IMR-90 (cell line): ENCODE results near the gene ALOXE3. TPM values are rescaled to one million over a fixed set of nuclear protein-coding genes. Genes with fewer than 3 reads are reported as not detected.

Source experiments
- ATAC-seq: fragments of 200-7000 bp; cut with Tn5 transposase; 2 replicates; pipeline ENCODE4 v1.9.1; 2020; ENCODE audit warnings: low read depth, mild to moderate bottlenecking, moderate library complexity
- Bru-seq: library from RNA; stranded (reverse); fragments of 400-500 nt; gene quantifications from one replicate; lab custom pipeline; 2021; lab: Mats Ljungman, UMichigan
- BruChase-seq, 2 experiments: library from RNA; stranded (reverse); fragments of 400-500 nt; gene quantifications; one replicate each; lab custom pipeline; 2021; lab: Mats Ljungman, UMichigan
- BruUV-seq: library from RNA; stranded (reverse); fragments of 400-500 nt; replicated peaks from 2 replicates; lab custom pipeline; 2021; lab: Mats Ljungman, UMichigan
- CTCF ChIA-PET: fragments of 300-600 bp; formaldehyde crosslinking; extraction: SDS; loops from one replicate; lab custom pipeline; 2021; ENCODE audit warnings: antibody characterized with exemption; lab: Yijun Ruan, JAX
- POLR2A ChIA-PET: fragments of 300-600 bp; sonication (Branson Sonifier 250); formaldehyde crosslinking; loops from one replicate; lab custom pipeline; 2022; ENCODE audit warnings: antibody characterized with exemption; ENCODE audit not compliant: unreplicated experiment; lab: Charles Lee
- DNase-seq: peaks from one replicate; pipeline ENCODE4 v3.0.0; 2013
- H2AFZ ChIP-seq: replicated peaks from 2 replicates; pipeline ENCODE3; 2013; ENCODE audit warnings: low read length, mild to moderate bottlenecking; ENCODE audit not compliant: poor library complexity
- H2AK5ac ChIP-seq: 2 replicates; pipeline ENCODE4 v1.6.1; 2013; ENCODE audit warnings: low read depth, low read length, inconsistent platforms
- H2AK9ac ChIP-seq: replicated peaks from 2 replicates; pipeline ENCODE3; 2013; ENCODE audit warnings: mild to moderate bottlenecking, low read depth, low read length, moderate library complexity; ENCODE audit not compliant: poor library complexity
- H2BK120ac ChIP-seq: 2 replicates; pipeline ENCODE4 v1.6.1; 2013; ENCODE audit warnings: low read depth, low read length, inconsistent platforms
- H2BK15ac ChIP-seq: 3 replicates; pipeline ENCODE4 v1.6.1; 2013; ENCODE audit warnings: low read depth, low read length, inconsistent platforms
- H2BK20ac ChIP-seq: 2 replicates; pipeline ENCODE4 v1.6.1; 2013; ENCODE audit warnings: low read depth, mild to moderate bottlenecking, inconsistent platforms, low read length, moderate library complexity
- H2BK5ac ChIP-seq: 2 replicates; pipeline ENCODE4 v1.6.1; 2013; ENCODE audit warnings: mild to moderate bottlenecking, low read depth, low read length, inconsistent platforms; ENCODE audit not compliant: poor library complexity, severe bottlenecking
- H3K14ac ChIP-seq: replicated peaks from 2 replicates; pipeline ENCODE4 v1.6.1; 2013; ENCODE audit warnings: low read depth, low read length, inconsistent platforms
- H3K18ac ChIP-seq: 2 replicates; pipeline ENCODE4 v1.6.1; 2013; ENCODE audit warnings: low read depth, low read length, control low read depth
- H3K23ac ChIP-seq: 2 replicates; pipeline ENCODE4 v1.6.1; 2013; ENCODE audit warnings: low read depth, low read length, inconsistent platforms
- H3K27ac ChIP-seq: 2 replicates; pipeline ENCODE4 v1.5.1; 2013; ENCODE audit warnings: mild to moderate bottlenecking, control low read depth, low read length; ENCODE audit not compliant: insufficient read depth
- H3K27me3 ChIP-seq: 2 replicates; pipeline ENCODE4 v1.6.1; 2013; ENCODE audit warnings: low read length; ENCODE audit not compliant: control insufficient read depth, insufficient read depth
- H3K36me3 ChIP-seq: 2 replicates; pipeline ENCODE4 v1.6.1; 2013; ENCODE audit warnings: low read length, mixed read lengths; ENCODE audit not compliant: control insufficient read depth, insufficient read depth
- H3K4ac ChIP-seq: 2 replicates; pipeline ENCODE4 v1.6.1; 2013; ENCODE audit warnings: low read depth, low read length, inconsistent platforms
- H3K4me1 ChIP-seq: 2 replicates; pipeline ENCODE4 v1.6.1; 2013; ENCODE audit warnings: low read length, mixed read lengths; ENCODE audit not compliant: control insufficient read depth, insufficient read depth
- H3K4me2 ChIP-seq: 2 replicates; pipeline ENCODE4 v1.6.1; 2013; ENCODE audit warnings: low read depth, mild to moderate bottlenecking, control low read depth, low read length, moderate library complexity
- H3K4me3 ChIP-seq: 2 replicates; pipeline ENCODE4 v1.5.1; 2013; ENCODE audit warnings: low read depth, mild to moderate bottlenecking, control low read depth, low read length, moderate library complexity; ENCODE audit not compliant: insufficient read depth
- H3K56ac ChIP-seq: 2 replicates; pipeline ENCODE4 v1.6.1; 2013; ENCODE audit warnings: low read length, inconsistent platforms; ENCODE audit not compliant: insufficient read depth; ENCODE audit errors: extremely low read depth
- H3K79me1 ChIP-seq, 2 experiments: 2 replicates each; pipeline ENCODE4 v1.6.1; 2013; ENCODE audit warnings: low read length in 2 of 2, inconsistent platforms in 1 of 2, low read depth in 1 of 2
- H3K9ac ChIP-seq: 2 replicates; pipeline ENCODE4 v1.6.1; 2013; ENCODE audit warnings: low read depth, low read length, control low read depth
- H3K9me1 ChIP-seq: 2 replicates; pipeline ENCODE4 v1.6.1; 2013; ENCODE audit warnings: low read length, inconsistent platforms; ENCODE audit not compliant: insufficient read depth
- H3K9me3 ChIP-seq: 2 replicates; pipeline ENCODE4 v1.6.1; 2013; ENCODE audit warnings: low read length; ENCODE audit not compliant: control insufficient read depth, insufficient read depth
- H4K20me1 ChIP-seq: 2 replicates; pipeline ENCODE4 v1.6.1; 2013; ENCODE audit warnings: low read length, inconsistent platforms; ENCODE audit not compliant: insufficient read depth
- H4K5ac ChIP-seq: 2 replicates; pipeline ENCODE4 v1.6.1; 2013; ENCODE audit warnings: mild to moderate bottlenecking, low read depth, low read length, control low read depth
- H4K8ac ChIP-seq, 2 experiments: 2 replicates each; pipeline ENCODE4 v1.6.1; 2013; ENCODE audit warnings: low read depth in 2 of 2, low read length in 2 of 2, control low read depth in 1 of 2, inconsistent platforms in 1 of 2
- H4K91ac ChIP-seq: 2 replicates; pipeline ENCODE4 v1.6.1; 2013; ENCODE audit warnings: low read depth, low read length, inconsistent platforms; ENCODE audit not compliant: insufficient read depth
- BHLHE40 ChIP-seq: fragments of 150-350 bp; IDR thresholded peaks from 2 replicates; pipeline ENCODE4 v1.6.1; 2016; ENCODE audit warnings: mild to moderate bottlenecking, low read depth, low read length
- CEBPB ChIP-seq: IDR thresholded peaks from 2 replicates; pipeline ENCODE4 v1.6.1; 2012; ENCODE audit warnings: low read depth, low read length, improper control_type of control experiment
- FOS ChIP-seq: fragments of 150-350 bp; IDR thresholded peaks from 2 replicates; pipeline ENCODE4 v1.6.1; 2016; ENCODE audit warnings: low read depth, low read length
- MXI1 ChIP-seq: IDR thresholded peaks from 2 replicates; pipeline ENCODE4 v1.6.1; 2012; ENCODE audit warnings: low read depth, mild to moderate bottlenecking, low read length, moderate library complexity, borderline replicate concordance
- POLR2A ChIP-seq: IDR thresholded peaks from 2 replicates; pipeline ENCODE4 v1.6.1; 2012; ENCODE audit warnings: mild to moderate bottlenecking, low read depth, low read length
- USF2 ChIP-seq: fragments of 150-350 bp; IDR thresholded peaks from 2 replicates; pipeline ENCODE4 v1.6.1; 2017; ENCODE audit warnings: mild to moderate bottlenecking, antibody characterized with exemption, low read length, low read depth
- WGBS, 2 experiments: methylation state at CpG; one replicate each; pipeline versions ENCODE4 v1.1.5 to v1.1.7; 2013; ENCODE audit warnings: missing lambda C conversion rate in 2 of 2; ENCODE audit not compliant: insufficient read length in 1 of 2; ENCODE audit errors: extremely low coverage in 2 of 2; 5-methylcytosine and 5-hydroxymethylcytosine counted together
- dilution Hi-C: fragments of 300-500 bp; cut with HindIII; formaldehyde crosslinking; loops from one replicate; pipeline ENCODE4 v1.14.3; 2018; ENCODE audit warnings: low sequenced_read_pairs; ENCODE audit not compliant: unreplicated experiment
- in situ Hi-C: fragments of 300-500 bp; cut with MboI; formaldehyde crosslinking; loops from 3 replicates; pipeline ENCODE4 v1.14.3; 2019; ENCODE audit warnings: low sequenced_read_pairs, inconsistent platforms, mixed read lengths
- intact Hi-C: fragments of 100-400 bp; cut with micrococcal nuclease; formaldehyde crosslinking; loops from 2 replicates; pipeline ENCODE4 v1.10.0; 2022
- long read RNA-seq: library from polyadenylated mRNA; unstranded; transcript quantifications from one replicate; pipeline ENCODE4 v2.0.0, GENCODE V29; 2021; ENCODE audit not compliant: unreplicated experiment
- polyA plus RNA-seq, 3 experiments: library from polyadenylated mRNA; depleted of rRNA; stranded (reverse); fragments of >200 nt; gene quantifications; 2 replicates each; pipeline ENCODE4 v1.2.3, GENCODE V29; 2012; ENCODE audit warnings: low replicate concordance in 1 of 3
- total RNA-seq: library from RNA; depleted of rRNA; stranded (reverse); fragments of >200 nt; gene quantifications from 2 replicates; pipeline ENCODE4 v1.2.3, GENCODE V29; 2012; rRNA removed

The ALOXE3 gene
- total RNA-seq (under 0.01 TPM in 2 replicates), polyA plus RNA-seq (2012; rRNA removed) (0.19 and 0.26 TPM in 2 replicates), Bru-seq, nascent RNA (percentile 14 among the genes with signal in this experiment), BruChase-seq, experiment 1, labeled RNA remaining after a 6-hour chase (percentile 14 among the genes with signal in this experiment), BruChase-seq, experiment 2, labeled RNA remaining after a 2-hour chase (percentile 11 among the genes with signal in this experiment)
- polyA plus RNA-seq (2012; cell fraction: cytosol; rRNA removed) = 0.06 and 0.19 TPM in 2 replicates
- polyA plus RNA-seq (2012; cell fraction: nucleus; rRNA removed; ENCODE audit: low replicate concordance) = 0.52 and 0.83 TPM in 2 replicates
- long read RNA-seq = 0 reads

- in situ Hi-C loops (loop anchor here (5.0 kb wide), 1 partner anchor 46 kb away; no protein-coding TSS in a partner anchor), intact Hi-C loops (loop anchor here (1.0 to 2.0 kb wide), 3 partner anchors 24 to 57 kb away; no protein-coding TSS in a partner anchor), dilution Hi-C loops (loop anchor here (25.0 kb wide), 1 partner anchor 119 kb away; the partner anchor contains the start of genes CTC1 and PFAS)
- Histone ChIP-seq H2AFZ (peak within 1 kb of the TSS; percentile 88), H4K8ac (no peak within 1 kb of the TSS), H2AK5ac (no peak within 1 kb of the TSS), H3K4me2 (peak within 1 kb of the TSS; percentile 90), H3K18ac (no peak within 1 kb of the TSS), H3K9me1 (peaks cover 2% of the 10 kb centered on the region; the same call in 1 of the 2 replicates), H2BK5ac (no peak within 1 kb of the TSS), H3K4me1 (peaks cover 6% of the 10 kb centered on the region; the same call in 1 of the 2 replicates), H3K56ac (no peak within 1 kb of the TSS; the same call in 1 of the 2 replicates), H3K4ac (0 out of 2 replicates have a peak within 1 kb of the TSS, but pooled peaks have one; percentile 13), H2BK20ac (no peak within 1 kb of the TSS), H3K9ac (peak within 1 kb of the TSS; percentile 21; the same call in 1 of the 2 replicates), H3K9me3 (no peaks in the 10 kb centered on the region), H3K23ac (peak within 1 kb of the TSS; percentile 66), H3K14ac (peak within 1 kb of the TSS; percentile 17; the same call in 1 of the 2 replicates), H3K4me3 (peak within 1 kb of the TSS; percentile 60), H4K5ac (no peak within 1 kb of the TSS), H3K36me3 (no peaks in the 10 kb centered on the region), H4K91ac (no peak within 1 kb of the TSS), H2BK15ac (no peak within 1 kb of the TSS), H2AK9ac (peak within 1 kb of the TSS; percentile 33), H3K27ac (no peak within 1 kb of the TSS; the same call in 1 of the 2 replicates), H3K79me1 (no peaks in the 10 kb centered on the region), H2BK120ac (no peak within 1 kb of the TSS), H4K20me1 (peaks cover 24% of the 10 kb centered on the region), H3K27me3 (peaks cover 30% of the 10 kb centered on the region)
- peak; percentile 64 for DNase-seq
- ChIA-PET CTCF (interaction anchor here (0.6 to 3.7 kb wide), 10 partner anchors 7 to 177 kb away, joined by 3 to 25 read pairs (median 6); partner anchors contain the start of genes CTC1 and SLC25A35), POLR2A (no interaction called here)
- BruUV-seq = no TSS peak
- WGBS, 2 experiments = 2% methylated on average over 9 of the region's 33 CpGs; no CpG with 5 or more reads in 1 of the 2 experiments
- ATAC-seq = no peak; the same call in 1 of the 2 replicates
- TF ChIP-seq MXI1 (no peak), POLR2A (no peak), FOS (0 out of 2 replicates have a peak, but pooled peaks have one; percentile 26), USF2 (peak; percentile 63), CEBPB (no peak), BHLHE40 (peak; percentile 85)
These were observed at the start of gene ALOXE3 for GRCh38 chr17:8117980-8118768. Gene ALOXE3, minus strand, starts transcription at chr17:8118514. Its CDS starts 524 bp downstream, at chr17:8117990.
